OCI-M2 (cell line): ENCODE measurements around the gene NEK10.

Source experiments
- DNase-seq: peaks from one replicate; lab custom pipeline; 2025; ENCODE audit not compliant: unreplicated experiment; lab: John Stamatoyannopoulos, UW

NEK10 gene

DNA sequence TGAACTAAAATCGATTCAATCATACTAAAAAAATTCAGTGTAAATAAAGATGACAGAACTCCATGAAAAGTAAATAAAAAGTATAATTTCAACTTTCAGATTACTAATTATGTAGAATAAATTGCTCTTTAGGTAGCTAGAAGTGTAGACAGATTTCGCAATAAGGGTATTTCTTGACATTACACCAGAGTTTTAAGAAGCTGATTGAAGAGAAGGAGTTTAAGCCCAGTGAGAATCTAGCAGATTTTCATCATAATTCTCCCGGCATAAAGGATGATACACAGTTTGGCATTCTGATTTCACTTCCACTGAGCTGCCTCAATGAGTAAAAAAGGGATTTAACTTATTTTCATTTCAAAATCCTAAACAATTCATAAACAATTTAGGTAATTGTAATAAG is 259.2 kb downstream of the NEK10 start:
- DNase-seq, result no peak

- no peak for DNase-seq
Measured at GRCh38 chr3:27108322-27108721, 260.9 kb downstream of the NEK10 start.

GRCh38 chr3:27105904-27106303 is 263.3 kb downstream of the NEK10 start:
- DNase-seq, result no peak

DNA sequence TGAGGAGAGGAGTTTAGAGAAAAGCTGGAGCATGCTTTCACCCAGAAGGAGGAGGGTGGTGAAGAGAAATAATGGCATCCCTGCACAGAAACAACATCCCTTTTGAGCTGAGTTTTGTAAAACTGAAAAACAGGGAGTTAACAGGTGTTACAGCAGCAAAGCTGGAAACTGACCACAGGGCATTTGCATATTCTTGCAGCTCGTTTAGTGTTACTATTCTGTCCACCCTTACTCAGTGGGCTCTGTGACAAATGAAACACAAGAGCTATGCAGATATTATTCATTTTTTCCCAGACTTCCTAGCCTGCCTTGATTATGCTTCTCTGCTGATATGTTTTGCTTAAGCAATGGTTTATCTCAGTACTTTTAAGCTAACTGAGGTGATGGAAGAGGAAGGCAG is 272.0 kb downstream of the NEK10 start:
- no peak for DNase-seq

GRCh38 chr3:27095553-27096222 is 273.5 kb downstream of the NEK10 start:
- no peak for DNase-seq

- DNase-seq, result no peak
Measured at GRCh38 chr3:27094721-27095120, 274.5 kb downstream of the NEK10 start.

GRCh38 chr3:27093771-27094170 is 275.4 kb downstream of the NEK10 start:
- DNase-seq, result no peak

DNA sequence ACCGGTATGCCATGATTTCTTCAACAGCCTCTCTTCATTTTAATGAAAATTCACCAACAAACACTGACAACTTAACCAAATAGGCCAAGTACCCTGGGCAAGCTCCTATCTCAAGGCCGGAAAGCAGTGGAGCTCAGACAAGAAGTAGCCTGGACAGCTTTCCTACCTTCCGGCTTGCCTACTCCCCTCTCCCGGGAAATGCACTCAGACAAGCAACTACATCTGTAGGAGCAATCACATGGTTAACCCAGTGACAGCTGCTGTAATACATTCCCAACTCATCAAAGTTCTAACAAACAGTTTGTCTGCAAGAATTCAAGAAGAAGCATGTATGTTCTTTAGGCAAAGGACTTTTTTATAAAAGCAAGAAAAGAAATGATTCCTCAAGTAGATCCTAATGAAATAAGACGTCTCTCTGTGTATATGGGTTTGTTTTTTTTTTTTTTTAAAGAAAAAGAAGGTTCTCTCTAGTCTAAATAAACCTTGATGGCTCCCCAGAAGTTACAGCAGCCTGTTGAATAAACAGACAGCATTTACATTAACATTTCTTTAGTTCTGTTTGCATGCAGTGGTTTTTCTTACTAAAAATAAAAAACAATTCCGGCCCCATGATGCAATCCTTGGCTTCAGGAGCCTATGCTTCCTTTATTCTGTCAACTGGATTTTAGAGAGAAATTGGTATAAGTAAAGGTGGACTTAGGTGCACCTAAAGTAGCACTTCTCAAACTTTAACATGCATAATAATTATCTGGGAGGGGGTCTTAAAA is 278.7 kb downstream of the NEK10 start:
- no peak for DNase-seq

GRCh38 chr3:27089645-27090044 is 279.5 kb downstream of the NEK10 start:
- DNase-seq, result no peak

GRCh38 chr3:27089068-27089467 is 280.1 kb downstream of the NEK10 start:
- no peak for DNase-seq

DNA sequence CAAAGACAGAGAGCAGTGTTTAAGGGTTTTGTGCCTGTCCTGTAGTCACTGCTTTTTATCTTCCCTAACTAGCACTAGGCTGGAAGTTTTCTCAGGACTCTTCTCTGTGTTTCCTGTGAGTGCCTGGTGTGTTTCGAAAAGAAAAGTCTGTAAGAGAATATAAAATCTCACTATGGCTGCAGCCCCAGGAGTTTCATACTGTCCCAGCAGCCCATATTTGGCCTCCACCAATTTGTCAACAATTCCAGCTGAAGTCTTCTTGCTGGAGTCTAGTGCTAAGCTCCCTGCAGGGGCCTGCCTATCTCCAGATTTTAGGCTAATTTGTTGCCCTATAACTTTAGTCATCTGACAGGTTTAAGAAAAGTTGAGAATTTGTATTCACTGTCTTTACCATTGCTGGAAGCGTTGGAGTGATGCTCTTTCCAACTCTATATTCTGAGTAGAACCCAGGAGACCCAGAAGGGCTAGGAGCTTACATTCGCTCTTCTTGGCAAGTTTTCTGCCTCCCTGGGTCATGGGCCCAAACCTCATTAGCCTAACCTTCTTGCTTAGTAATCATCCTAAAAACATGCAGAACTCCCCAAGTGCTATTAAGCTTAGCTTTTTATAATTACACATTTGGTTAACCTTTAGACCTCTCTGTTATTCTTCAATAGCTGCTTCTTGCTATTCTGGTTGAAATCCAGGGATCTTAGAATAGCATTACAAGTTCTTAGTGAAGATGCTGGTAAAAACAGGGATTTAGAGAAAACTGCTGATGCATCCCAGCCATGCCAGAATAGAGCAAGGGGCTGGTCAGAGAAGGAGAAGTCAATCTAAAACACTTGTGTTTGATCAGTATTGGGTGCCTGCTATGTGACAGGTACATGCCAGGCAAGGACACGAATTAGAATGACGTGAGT is 283.1 kb downstream of the NEK10 start:
- DNase-seq, result no peak

- DNase-seq, result no peak
Measured at GRCh38 chr3:27081992-27082607, 287.1 kb downstream of the NEK10 start.

DNA sequence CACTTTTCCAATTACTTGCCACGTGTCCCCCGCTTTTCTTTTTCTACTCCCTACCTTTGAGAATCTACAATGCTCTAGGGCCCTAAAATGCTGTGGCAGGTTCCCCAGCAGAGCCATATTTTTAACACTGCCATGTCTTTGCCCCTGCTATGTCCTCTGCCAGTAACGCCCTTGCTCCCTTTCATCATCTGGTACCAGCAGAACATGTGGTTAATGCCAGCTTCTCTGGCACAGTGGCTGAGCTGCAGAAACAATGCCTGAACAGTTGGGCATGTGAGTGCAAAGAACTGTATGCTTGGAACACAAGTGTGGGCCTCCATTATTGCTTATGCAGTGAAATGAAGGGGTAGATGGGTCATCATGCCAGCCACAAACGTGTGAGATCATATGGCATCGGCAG is 287.6 kb downstream of the NEK10 start:
- DNase-seq, result no peak

DNA sequence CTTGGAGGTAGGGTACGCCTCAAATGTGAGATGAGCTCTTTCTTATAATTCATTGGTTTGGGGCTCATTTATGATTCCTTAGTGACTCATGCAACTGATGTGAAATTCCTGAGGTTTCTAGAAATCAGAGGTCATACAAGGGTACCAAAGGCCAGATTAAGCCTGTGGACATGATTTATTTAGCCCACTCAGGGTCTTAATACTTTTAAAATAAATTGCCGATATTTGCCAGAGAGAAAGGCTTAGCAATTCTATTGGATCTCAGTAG is 289.0 kb downstream of the NEK10 start:
- no peak for DNase-seq

GRCh38 chr3:27079427-27080257 is 289.5 kb downstream of the NEK10 start:
- no peak for DNase-seq

DNA sequence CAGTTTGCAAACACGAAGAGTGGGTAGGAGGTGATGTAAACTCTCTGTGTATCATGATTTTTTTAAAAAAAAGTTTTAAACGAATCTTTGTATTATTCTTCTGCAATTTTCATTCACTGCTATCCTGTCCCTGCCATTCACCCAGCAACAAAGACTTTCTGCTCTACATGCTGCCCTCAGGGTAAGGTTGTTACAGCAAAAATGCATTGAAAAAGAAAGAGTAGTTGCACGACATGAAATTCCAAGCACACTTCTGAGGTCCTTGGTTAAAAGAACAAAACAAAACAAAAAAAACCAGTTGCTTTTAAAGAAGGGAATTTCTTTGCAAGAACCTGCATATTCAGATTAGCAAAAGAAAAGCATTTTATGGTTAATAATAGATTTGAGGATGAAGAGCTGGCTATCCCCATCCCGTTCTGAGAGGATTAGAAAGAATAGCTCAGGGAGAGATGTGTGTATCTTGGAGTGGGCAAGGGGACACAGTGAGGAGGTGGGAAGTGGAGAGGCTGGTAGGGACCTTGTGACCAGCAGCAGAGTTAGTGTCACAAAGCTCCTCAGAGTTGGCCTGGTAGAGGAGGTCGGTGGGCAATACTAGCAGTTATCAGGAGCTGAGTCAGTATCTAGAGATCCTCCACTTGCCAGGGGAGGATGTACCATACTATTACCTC is 290.8 kb downstream of the NEK10 start:
- no peak for DNase-seq

DNA sequence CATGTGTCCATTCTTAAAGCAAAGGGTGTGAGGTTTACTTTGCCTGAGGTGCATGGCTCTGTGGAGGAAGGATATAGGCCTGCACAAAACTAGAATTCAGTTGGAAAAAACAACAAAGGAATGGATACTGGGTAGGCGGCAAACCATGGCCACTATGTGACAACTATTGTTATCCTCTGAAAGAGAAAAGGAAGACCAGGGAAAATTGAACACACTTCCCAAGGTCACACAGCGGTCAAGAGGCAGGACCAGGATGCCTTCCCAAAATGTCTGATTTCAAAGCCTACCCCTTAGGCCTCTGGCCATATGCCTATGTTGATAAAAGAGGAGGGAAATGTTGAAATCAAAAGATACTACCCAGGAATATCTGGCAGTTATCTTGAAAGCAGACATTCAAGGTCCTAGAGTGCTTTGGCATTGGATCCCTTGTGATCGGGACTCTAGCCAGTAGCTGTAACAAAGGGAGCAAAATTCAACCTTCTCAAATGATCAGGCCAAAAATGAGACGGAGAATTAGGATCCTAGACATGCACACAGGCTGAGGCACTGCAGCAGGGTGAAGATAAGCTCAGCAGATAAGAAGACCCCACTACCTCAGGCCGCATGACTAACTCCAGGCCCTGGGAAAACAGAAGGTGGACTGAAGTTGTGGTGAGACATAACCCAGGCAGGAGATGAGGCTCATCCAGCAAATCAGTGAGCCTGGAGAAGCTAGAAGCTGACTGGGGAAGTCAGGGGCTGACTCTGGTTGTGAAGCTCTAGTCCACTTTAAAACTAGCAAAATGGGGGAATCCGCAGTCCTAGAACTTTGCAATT is 292.2 kb downstream of the NEK10 start:
- DNase-seq, result no peak

GRCh38 chr3:27074914-27075313 is 294.3 kb downstream of the NEK10 start:
- no peak for DNase-seq

GRCh38 chr3:27073912-27074311 is 295.3 kb downstream of the NEK10 start:
- DNase-seq, result no peak
